ENCODE data around the gene CXCL3.

CXCL3 gene

GRCh38 chr4:74012130-74012529 lies 26.4 kb downstream of the CXCL3 start:
- DNase-seq: no peak

GRCh38 chr4:74009307-74009706 lies 29.2 kb downstream of the CXCL3 start:
- DNase-seq: no peak

GRCh38 chr4:74006009-74006476 lies 32.4 kb downstream of the CXCL3 start:
- DNase-seq: no peak

- DNase-seq: no peak
Observed at GRCh38 chr4:74005528-74005927, 33.0 kb downstream of the CXCL3 start.

GRCh38 chr4:74004668-74005067 lies 33.8 kb downstream of the CXCL3 start:
- DNase-seq: no peak

GRCh38 chr4:74000301-74000700 lies 38.2 kb downstream of the CXCL3 start:
- no peak for DNase-seq

GRCh38 chr4:73998040-73999011 lies 40.2 kb downstream of the CXCL3 start, which contains the start of gene CXCL5:
Gene CXCL5 (minus strand): TSS chr4:73998677. CDS start chr4:73998581, 96 bp downstream.
- no peak for DNase-seq

- no peak for DNase-seq
Observed at GRCh38 chr4:73992050-73992449, 46.4 kb downstream of the CXCL3 start.

GRCh38 chr4:73991742-73992000 lies 46.8 kb downstream of the CXCL3 start:
- no peak for DNase-seq

GRCh38 chr4:73990988-73991741 lies 47.3 kb downstream of the CXCL3 start:
- no peak for DNase-seq

GRCh38 chr4:73989928-73990327 lies 48.6 kb downstream of the CXCL3 start:
- DNase-seq: no peak

GRCh38 chr4:73989031-73989430 lies 49.5 kb downstream of the CXCL3 start:
- no peak for DNase-seq

GRCh38 chr4:73988061-73988460 lies 50.4 kb downstream of the CXCL3 start, which contains the start of gene PPBP:
Gene PPBP (minus strand): TSS chr4:73988190. CDS start chr4:73988103, 87 bp downstream.
- no peak for DNase-seq
